HCT116 (cell line): ENCODE results near the gene GNAI2. TPM values are rescaled to one million over a fixed set of nuclear protein-coding genes. Genes with fewer than 3 reads are reported as not detected.

Source experiments
- ATAC-seq: fragments of 200-7000 bp; cut with Tn5 transposase; 2 replicates; pipeline ENCODE4 v1.9.1; 2020; ENCODE audit warnings: mild to moderate bottlenecking, moderate library complexity
- BruUV-seq: library from RNA; stranded (reverse); fragments of 400-500 nt; replicated peaks from 2 replicates; lab custom pipeline; 2021; lab: Mats Ljungman, UMichigan
- CTCF ChIA-PET: fragments of 300-600 bp; sonication (Branson Sonifier 250); formaldehyde crosslinking; loops from one replicate; lab custom pipeline; 2021; ENCODE audit warnings: antibody characterized with exemption; lab: Charles Lee
- POLR2A ChIA-PET: fragments of 300-600, 350-600 bp; sonication (Branson Sonifier 250); formaldehyde crosslinking; loops from one replicate; lab custom pipeline; 2021; ENCODE audit warnings: antibody characterized with exemption; lab: Charles Lee
- RAD21 ChIA-PET, 2 experiments: fragments of 300-600 bp; sonication (Branson Sonifier 250); formaldehyde crosslinking; loops; one replicate each; lab custom pipeline; 2023; ENCODE audit warnings: low total read pairs in 2 of 2; ENCODE audit not compliant: uncharacterized antibody in 2 of 2, unreplicated experiment in 2 of 2, low non-redundant PET in 1 of 2; lab: Charles Lee
- DNase-seq: peaks from one replicate; pipeline ENCODE4 v3.0.0-alpha.2; 2010; ENCODE audit warnings: low read depth, low spot score
- H2AFZ ChIP-seq: fragments of 200-600 bp; shearing (Covaris generic), sonication (generic); 2 replicates; pipeline ENCODE4 v1.6.1; 2017; ENCODE audit warnings: low read depth, mixed run types, mixed read lengths, antibody characterized with exemption, low read length; ENCODE audit not compliant: poor library complexity, severe bottlenecking
- H3K27ac ChIP-seq: 2 replicates; pipeline ENCODE4 v1.5.1; 2012; ENCODE audit warnings: low read depth, low read length
- H3K27me3 ChIP-seq: fragments of 200-600 bp; sonication (generic); 2 replicates; pipeline ENCODE4 v1.6.1; 2016; ENCODE audit warnings: mixed run types, low read length, mixed read lengths; ENCODE audit not compliant: insufficient read depth
- H3K36me3 ChIP-seq, 2 experiments: fragments of 200-500 bp in 1 of 2; fragments of 200-600 bp in 1 of 2; sonication (Bioruptor generic) in 1 of 2; sonication (generic) in 1 of 2; 2 replicates each; pipeline versions ENCODE4 v1.5.1 to v1.6.1; 2014 to 2016; ENCODE audit warnings: low read length in 2 of 2, inconsistent platforms in 1 of 2, mixed read lengths in 1 of 2, mixed run types in 1 of 2; ENCODE audit not compliant: insufficient read depth in 2 of 2, control insufficient read depth in 1 of 2
- H3K4me1 ChIP-seq, 2 experiments: fragments of 200-600 bp in 1 of 2; sonication (generic) in 1 of 2; 2 replicates each; pipeline versions ENCODE4 v1.5.1 to v1.6.1; 2012 to 2017; ENCODE audit warnings: low read length in 2 of 2, inconsistent platforms in 1 of 2, mild to moderate bottlenecking in 1 of 2, mixed read lengths in 1 of 2, mixed run types in 1 of 2, moderate library complexity in 1 of 2; ENCODE audit not compliant: insufficient read depth in 2 of 2, control insufficient read depth in 1 of 2
- H3K4me2 ChIP-seq: fragments of 200-600 bp; sonication (generic); 2 replicates; pipeline ENCODE4 v1.6.1; 2017; ENCODE audit warnings: mixed run types, low read length, mixed read lengths
- H3K4me3 ChIP-seq, 2 experiments: fragments of 200-600 bp in 1 of 2; sonication (generic) in 1 of 2; replicated peaks in 1 of 2; 2 replicates each; pipeline ENCODE4 v1.5.1; 2011 to 2016; ENCODE audit warnings: low read length in 2 of 2, control low read depth in 1 of 2, low read depth in 1 of 2, mild to moderate bottlenecking in 1 of 2, mixed read lengths in 1 of 2, mixed run types in 1 of 2
- H3K79me2 ChIP-seq: fragments of 200-600 bp; sonication (generic); 2 replicates; pipeline ENCODE4 v1.6.1; 2017; ENCODE audit warnings: mild to moderate bottlenecking, mixed run types, low read length, moderate library complexity, mixed read lengths; ENCODE audit not compliant: insufficient read depth
- H3K9ac ChIP-seq: fragments of 200-600 bp; sonication (generic); 2 replicates; pipeline ENCODE4 v1.6.1; 2016; ENCODE audit warnings: low read length, mixed read lengths
- H3K9me2 ChIP-seq: fragments of 200-600 bp; sonication (generic), shearing (Covaris generic); 2 replicates; pipeline ENCODE4 v1.6.1; 2017; ENCODE audit warnings: mixed run types, mild to moderate bottlenecking, moderate library complexity; ENCODE audit not compliant: insufficient read depth
- H3K9me3 ChIP-seq, 2 experiments: fragments of 200-500 bp in 1 of 2; fragments of 200-600 bp in 1 of 2; sonication (Bioruptor generic) in 1 of 2; sonication (generic) in 1 of 2; 2 replicates each; pipeline ENCODE4 v1.6.1; 2014 to 2017; ENCODE audit warnings: low read length in 2 of 2, mixed read lengths in 2 of 2, inconsistent platforms in 1 of 2, low read depth in 1 of 2, mild to moderate bottlenecking in 1 of 2, mixed run types in 1 of 2, moderate library complexity in 1 of 2; ENCODE audit not compliant: control insufficient read depth in 1 of 2, insufficient read depth in 1 of 2
- H4K20me1 ChIP-seq: fragments of 200-600 bp; sonication (generic), shearing (Covaris generic); 2 replicates; pipeline ENCODE4 v1.6.1; 2017; ENCODE audit warnings: mixed run types, mild to moderate bottlenecking, moderate library complexity; ENCODE audit not compliant: insufficient read depth
- CTCF ChIP-seq, 3 experiments: fragments of 200-600 bp in 1 of 3; sonication (generic) in 1 of 3; IDR thresholded peaks in 2 of 3; conservative IDR thresholded peaks in 1 of 3; 2 replicates each; pipeline ENCODE4 v1.5.1; 2012 to 2017; ENCODE audit warnings: low read depth in 2 of 3, low read length in 2 of 3, antibody characterized with exemption in 1 of 3, borderline replicate concordance in 1 of 3, control low read depth in 1 of 3, mild to moderate bottlenecking in 1 of 3, mixed read lengths in 1 of 3, mixed run types in 1 of 3, moderate library complexity in 1 of 3; ENCODE audit not compliant: insufficient read depth in 1 of 3
- ELF1 ChIP-seq: IDR thresholded peaks from 2 replicates; pipeline ENCODE4 v1.6.1; 2012; ENCODE audit warnings: low read depth, borderline replicate concordance
- EZH2phosphoT487 ChIP-seq: fragments of 200-600 bp; IDR thresholded peaks from 2 replicates; pipeline ENCODE4 v1.6.1; 2018; ENCODE audit warnings: antibody characterized with exemption, borderline replicate concordance
- FOSL1 ChIP-seq: IDR thresholded peaks from 2 replicates; pipeline ENCODE4 v1.6.1; 2012; ENCODE audit warnings: low read depth
- MAX ChIP-seq: IDR thresholded peaks from 2 replicates; pipeline ENCODE4 v1.6.1; 2012
- POLR2AphosphoS5 ChIP-seq: IDR thresholded peaks from 2 replicates; pipeline ENCODE4 v1.6.1; 2011; ENCODE audit warnings: mild to moderate bottlenecking, low read depth, low read length, moderate library complexity
- REST ChIP-seq: IDR thresholded peaks from 2 replicates; pipeline ENCODE4 v1.6.1; 2012; ENCODE audit warnings: low read depth
- SRF ChIP-seq: IDR thresholded peaks from 2 replicates; pipeline ENCODE4 v1.6.1; 2012; ENCODE audit warnings: low read depth
- ZBTB33 ChIP-seq: IDR thresholded peaks from 2 replicates; pipeline ENCODE4 v1.6.1; 2011; ENCODE audit warnings: mild to moderate bottlenecking, low read length, moderate library complexity; ENCODE audit not compliant: insufficient replicate concordance; ENCODE audit errors: extremely low read depth
- ZFX ChIP-seq: fragments of 450-650 bp; IDR thresholded peaks from 2 replicates; pipeline ENCODE4 v1.6.1; 2017
- intact Hi-C: fragments of 100-400 bp; cut with micrococcal nuclease; formaldehyde crosslinking; loops from 2 replicates; pipeline ENCODE4 v1.10.0; 2022
- total RNA-seq: library from RNA; stranded (reverse); gene quantifications from one replicate; pipeline ENCODE4 v1.2.1, GENCODE V29; 2021; ENCODE audit not compliant: unreplicated experiment

GNAI2 gene
- total RNA-seq, 1 experiment from 2014 or later: 170 TPM

- intact Hi-C loops: loop anchor here (2.0 kb wide), 1 partner anchor 65 kb away; no protein-coding TSS in a partner anchor
- H3K9ac ChIP-seq: peak overlapping the region; percentile 84
- no peaks in the 10 kb centered on the region for H4K20me1 ChIP-seq
- CTCF ChIA-PET: interaction anchor here (0.7 to 3.3 kb wide), 18 partner anchors 11 to 352 kb away, joined by 3 to 46 read pairs (median 4); partner anchors contain the start of genes CISH, GNAI2, HYAL3 and IFRD2
- H2AFZ ChIP-seq: no peak overlapping the region
- peaks cover 29 to 58% of the 10 kb centered on the region in 2 experiments for H3K4me1 ChIP-seq
- RAD21 ChIA-PET: interaction anchor here (0.8 to 1.2 kb wide), 5 partner anchors 10 to 33 kb away, joined by 3 to 7 read pairs (median 4); no protein-coding TSS in a partner anchor
- H3K9me2 ChIP-seq: no peaks in the 10 kb centered on the region
- peak overlapping the region; percentile 92 for H3K4me2 ChIP-seq
- no peaks in the 10 kb centered on the region for H3K27me3 ChIP-seq
- peak overlapping the region; percentile 25 to 64 for H3K4me3 ChIP-seq
- DNase-seq: no peak
- POLR2A ChIA-PET: interaction anchor here (0.6 to 2.0 kb wide), 5 partner anchors 9 to 33 kb away, joined by 3 to 8 read pairs (median 3); partner anchors contain the start of genes GNAI2 and SEMA3B
- H3K79me2 ChIP-seq: no peaks in the 10 kb centered on the region
- TF ChIP-seq ELF1 (no peak), FOSL1 (no peak), ZBTB33 (no peak), MAX (no peak), REST (no peak), SRF (no peak), POLR2AphosphoS5 (no peak), CTCF (IDR thresholded peaks at IDR 0.05 in 2 of 3, conservative IDR thresholded peaks at IDR 0.05 in 1 of 3; ENCODE audit: borderline replicate concordance in 1 of 3, insufficient read depth in 1 of 3, low read depth in 2 of 3, low read length in 2 of 3) (no peak), EZH2phosphoT487 (no peak), ZFX (no peak)
- TF ChIP-seq, all 23 proteins: peak for 0
- no peaks in the 10 kb centered on the region for H3K9me3 ChIP-seq
- peak overlapping the region; percentile 77 for H3K27ac ChIP-seq
- H3K36me3 ChIP-seq: peaks cover 11 to 15% of the 10 kb centered on the region in 2 experiments; a peak in 3 of 4 replicates
- BruUV-seq: no TSS peak
- ATAC-seq: peak; percentile 14
Measured at GRCh38 chr3:50259432-50260026, 23.5 kb downstream of the GNAI2 start.
